HL-60 (cell line): ENCODE results near the gene SMPDL3B.

Experiments used
- DNase-seq, 2 experiments: peaks; one replicate each; pipeline ENCODE4 v3.0.0-alpha.2; 2010 to 2020; ENCODE audit warnings: low read depth in 1 of 2, low spot score in 1 of 2
- H3K27ac ChIP-seq: fragments of 250-450 bp; sonication (Bioruptor Pico); replicated peaks from 2 replicates; pipeline ENCODE4 v1.5.1; 2020; ENCODE audit warnings: mild to moderate bottlenecking, moderate library complexity
- H3K27me3 ChIP-seq: fragments of 250-450 bp; sonication (Bioruptor Pico); 2 replicates; pipeline ENCODE4 v1.5.1; 2021; ENCODE audit warnings: mild to moderate bottlenecking, moderate library complexity; ENCODE audit not compliant: insufficient read depth, poor library complexity, severe bottlenecking
- H3K4me3 ChIP-seq: replicated peaks from 2 replicates; pipeline ENCODE4 v1.5.1; 2011; ENCODE audit warnings: mild to moderate bottlenecking, control low read depth, low read length; ENCODE audit not compliant: insufficient read depth
- GABPA ChIP-seq: IDR thresholded peaks from 2 replicates; pipeline ENCODE4 v1.6.1; 2012; ENCODE audit warnings: low read depth
- POLR2AphosphoS5 ChIP-seq: IDR thresholded peaks from 2 replicates; pipeline ENCODE4 v1.6.1; 2012; ENCODE audit warnings: low read depth
- SPI1 ChIP-seq: IDR thresholded peaks from 2 replicates; pipeline ENCODE4 v1.6.1; 2012; ENCODE audit warnings: low read depth, mild to moderate bottlenecking, borderline replicate concordance
- TF ChIP-seq, protein P1 (sequence below): IDR thresholded peaks from one replicate; pipeline ENCODE4 v1.5.1; 2011; ENCODE audit warnings: low read length, control low read depth, inconsistent platforms; ENCODE audit not compliant: insufficient read depth
- TF ChIP-seq, protein P2 (sequence below): IDR thresholded peaks from 2 replicates; pipeline ENCODE4 v1.6.1; 2012; ENCODE audit warnings: low read depth; ENCODE audit not compliant: insufficient replicate concordance

Gene SMPDL3B

DNA sequence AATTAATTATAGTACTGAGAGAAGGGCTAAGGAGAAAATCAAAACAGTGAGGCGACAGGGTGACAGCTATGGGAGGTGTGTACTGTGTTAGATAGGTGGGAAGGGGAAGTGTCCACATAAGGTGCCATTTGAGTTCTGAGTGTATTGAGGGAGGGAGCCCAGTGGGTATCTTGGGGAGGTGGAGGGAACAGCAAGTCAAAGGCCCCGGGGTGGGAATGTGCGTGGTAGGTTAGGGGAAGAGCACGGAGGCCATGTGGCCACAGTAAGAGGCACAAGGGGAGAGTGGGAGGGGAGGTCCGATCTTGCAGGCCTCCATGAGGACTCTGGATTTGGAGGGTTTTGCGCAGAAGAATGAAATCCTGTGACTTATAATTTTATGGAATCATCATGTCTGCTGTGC lies 22.0 kb downstream of the SMPDL3B start:
- Histone ChIP-seq H3K27me3 (no peaks in the 10 kb centered on the region), H3K4me3 (no peak overlapping the region), H3K27ac (no peak overlapping the region)
- TF ChIP-seq, protein P1, sequence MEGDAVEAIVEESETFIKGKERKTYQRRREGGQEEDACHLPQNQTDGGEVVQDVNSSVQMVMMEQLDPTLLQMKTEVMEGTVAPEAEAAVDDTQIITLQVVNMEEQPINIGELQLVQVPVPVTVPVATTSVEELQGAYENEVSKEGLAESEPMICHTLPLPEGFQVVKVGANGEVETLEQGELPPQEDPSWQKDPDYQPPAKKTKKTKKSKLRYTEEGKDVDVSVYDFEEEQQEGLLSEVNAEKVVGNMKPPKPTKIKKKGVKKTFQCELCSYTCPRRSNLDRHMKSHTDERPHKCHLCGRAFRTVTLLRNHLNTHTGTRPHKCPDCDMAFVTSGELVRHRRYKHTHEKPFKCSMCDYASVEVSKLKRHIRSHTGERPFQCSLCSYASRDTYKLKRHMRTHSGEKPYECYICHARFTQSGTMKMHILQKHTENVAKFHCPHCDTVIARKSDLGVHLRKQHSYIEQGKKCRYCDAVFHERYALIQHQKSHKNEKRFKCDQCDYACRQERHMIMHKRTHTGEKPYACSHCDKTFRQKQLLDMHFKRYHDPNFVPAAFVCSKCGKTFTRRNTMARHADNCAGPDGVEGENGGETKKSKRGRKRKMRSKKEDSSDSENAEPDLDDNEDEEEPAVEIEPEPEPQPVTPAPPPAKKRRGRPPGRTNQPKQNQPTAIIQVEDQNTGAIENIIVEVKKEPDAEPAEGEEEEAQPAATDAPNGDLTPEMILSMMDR, result no peak
- TF ChIP-seq POLR2AphosphoS5 (no peak), SPI1 (no peak), GABPA (no peak)
- TF ChIP-seq, protein P2, sequence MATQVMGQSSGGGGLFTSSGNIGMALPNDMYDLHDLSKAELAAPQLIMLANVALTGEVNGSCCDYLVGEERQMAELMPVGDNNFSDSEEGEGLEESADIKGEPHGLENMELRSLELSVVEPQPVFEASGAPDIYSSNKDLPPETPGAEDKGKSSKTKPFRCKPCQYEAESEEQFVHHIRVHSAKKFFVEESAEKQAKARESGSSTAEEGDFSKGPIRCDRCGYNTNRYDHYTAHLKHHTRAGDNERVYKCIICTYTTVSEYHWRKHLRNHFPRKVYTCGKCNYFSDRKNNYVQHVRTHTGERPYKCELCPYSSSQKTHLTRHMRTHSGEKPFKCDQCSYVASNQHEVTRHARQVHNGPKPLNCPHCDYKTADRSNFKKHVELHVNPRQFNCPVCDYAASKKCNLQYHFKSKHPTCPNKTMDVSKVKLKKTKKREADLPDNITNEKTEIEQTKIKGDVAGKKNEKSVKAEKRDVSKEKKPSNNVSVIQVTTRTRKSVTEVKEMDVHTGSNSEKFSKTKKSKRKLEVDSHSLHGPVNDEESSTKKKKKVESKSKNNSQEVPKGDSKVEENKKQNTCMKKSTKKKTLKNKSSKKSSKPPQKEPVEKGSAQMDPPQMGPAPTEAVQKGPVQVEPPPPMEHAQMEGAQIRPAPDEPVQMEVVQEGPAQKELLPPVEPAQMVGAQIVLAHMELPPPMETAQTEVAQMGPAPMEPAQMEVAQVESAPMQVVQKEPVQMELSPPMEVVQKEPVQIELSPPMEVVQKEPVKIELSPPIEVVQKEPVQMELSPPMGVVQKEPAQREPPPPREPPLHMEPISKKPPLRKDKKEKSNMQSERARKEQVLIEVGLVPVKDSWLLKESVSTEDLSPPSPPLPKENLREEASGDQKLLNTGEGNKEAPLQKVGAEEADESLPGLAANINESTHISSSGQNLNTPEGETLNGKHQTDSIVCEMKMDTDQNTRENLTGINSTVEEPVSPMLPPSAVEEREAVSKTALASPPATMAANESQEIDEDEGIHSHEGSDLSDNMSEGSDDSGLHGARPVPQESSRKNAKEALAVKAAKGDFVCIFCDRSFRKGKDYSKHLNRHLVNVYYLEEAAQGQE, result no peak
- DNase-seq, result no peak

DNA sequence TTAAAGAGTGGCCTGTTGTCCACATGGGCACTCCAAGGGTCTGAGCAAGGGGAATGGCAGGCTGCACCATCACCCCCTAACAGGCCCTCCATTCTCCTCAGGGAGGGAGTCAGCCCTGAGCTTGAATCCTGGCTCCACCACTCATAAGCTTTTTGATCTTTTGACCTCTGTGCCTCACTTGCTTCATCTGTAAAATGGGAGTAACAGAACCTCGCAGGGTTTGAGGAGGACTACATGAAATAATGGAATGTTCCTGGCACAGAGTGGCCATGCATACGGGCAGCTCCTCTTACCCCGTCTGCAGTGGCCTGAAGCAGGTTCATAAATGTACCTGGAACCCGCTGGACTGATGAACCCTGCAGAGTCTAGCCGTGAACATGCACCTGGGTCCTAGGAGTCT lies 22.9 kb downstream of the SMPDL3B start:
- DNase-seq, result no peak

DNA sequence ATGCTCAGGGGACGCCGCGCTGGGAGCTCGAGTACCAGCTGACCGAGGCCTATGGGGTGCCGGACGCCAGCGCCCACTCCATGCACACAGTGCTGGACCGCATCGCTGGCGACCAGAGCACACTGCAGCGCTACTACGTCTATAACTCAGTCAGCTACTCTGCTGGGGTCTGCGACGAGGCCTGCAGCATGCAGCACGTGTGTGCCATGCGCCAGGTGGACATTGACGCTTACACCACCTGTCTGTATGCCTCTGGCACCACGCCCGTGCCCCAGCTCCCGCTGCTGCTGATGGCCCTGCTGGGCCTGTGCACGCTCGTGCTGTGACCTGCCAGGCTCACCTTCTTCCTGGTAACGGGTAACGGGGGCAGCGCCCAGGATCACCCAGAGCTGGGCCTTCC lies 23.7 kb downstream of the SMPDL3B start:
- H3K27me3 ChIP-seq, result no peaks in the 10 kb centered on the region
- H3K4me3 ChIP-seq, result no peak overlapping the region
- no peak for DNase-seq
- TF ChIP-seq GABPA (no peak), SPI1 (no peak), POLR2AphosphoS5 (no peak)
- TF ChIP-seq, protein P2, result no peak
- TF ChIP-seq, protein P1, result no peak
- no peak overlapping the region for H3K27ac ChIP-seq

More for the DNA sequence above, 22.9 kb downstream of the SMPDL3B start:
- Histone ChIP-seq H3K4me3 (no peak overlapping the region), H3K27me3 (no peaks in the 10 kb centered on the region), H3K27ac (no peak overlapping the region)
- TF ChIP-seq GABPA (no peak), POLR2AphosphoS5 (no peak), SPI1 (no peak)
- TF ChIP-seq, protein P1, result no peak
- TF ChIP-seq, protein P2, result no peak
